ENCODE data around the gene ABLIM3. TPM values are rescaled to one million over a fixed set of nuclear protein-coding genes. Genes with fewer than 3 reads are reported as not detected.

Gene ABLIM3
- total and polyA plus RNA-seq, 9 of the 15 experiments (the other 6 are each of a cell fraction or from before 2014, with no cell fraction given) = 0.03 to 0.38 (median 0.11) TPM

GRCh38 chr5:149133795-149134777 lies 7.2 kb upstream of the ABLIM3 start (continued):
- TF ChIP-seq HINFP (tag; conservative IDR thresholded peaks at IDR 0.05; ENCODE audit: low read depth) = no peak
- TF ChIP-seq ATF6 (CRISPR knock-in tag; IDR thresholded peaks at IDR 0.05) = no peak
- TF ChIP-seq HOMEZ (CRISPR knock-in tag; IDR thresholded peaks at IDR 0.05) = no peak
- peak; percentile 29; the same call in 1 of the 2 replicates for TF ChIP-seq MAFF (IDR thresholded peaks at IDR 0.05; ENCODE audit: low read length)
- no peak for TF ChIP-seq MCM3 (IDR thresholded peaks at IDR 0.05)
- no peak for TF ChIP-seq ZBTB49 (CRISPR knock-in tag; IDR thresholded peaks at IDR 0.05; ENCODE audit: borderline replicate concordance)
- no peak for TF ChIP-seq FOXK1 (CRISPR knock-in tag; IDR thresholded peaks at IDR 0.05; ENCODE audit: borderline replicate concordance)
- TF ChIP-seq HDGF (IDR thresholded peaks at IDR 0.05) = no peak
- TF ChIP-seq XRCC5 (IDR thresholded peaks at IDR 0.05; ENCODE audit: low read depth, low read length) = no peak
- no peak for TF ChIP-seq ETS2 (tag; IDR thresholded peaks at IDR 0.05; ENCODE audit: borderline replicate concordance, poor library complexity, severe bottlenecking)
- no peak for TF ChIP-seq ZBED1 (IDR thresholded peaks at IDR 0.05)
- no peak for TF ChIP-seq TEAD4 (IDR thresholded peaks at IDR 0.05; ENCODE audit: low read length)
- TF ChIP-seq TEAD4 (CRISPR knock-in tag; IDR thresholded peaks at IDR 0.05; ENCODE audit: borderline replicate concordance) = no peak
- no peak for TF ChIP-seq ATF2 (CRISPR knock-in tag; IDR thresholded peaks at IDR 0.05)
- TF ChIP-seq KLF10 (CRISPR knock-in tag; IDR thresholded peaks at IDR 0.05) = no peak
- TF ChIP-seq YY1 (IDR thresholded peaks at IDR 0.05; ENCODE audit: borderline replicate concordance in 1 of 3, control insufficient read depth in 1 of 3, extremely low read depth in 1 of 3, insufficient read depth in 3 of 3, insufficient read length in 1 of 3, insufficient replicate concordance in 2 of 3, low read depth in 1 of 3, low read length in 2 of 3) = no peak
- TF ChIP-seq ZNF551 (CRISPR knock-in tag; IDR thresholded peaks at IDR 0.05) = no peak
- TF ChIP-seq NCOA6 (IDR thresholded peaks at IDR 0.05) = no peak

All from K562 (cell line).